Lower leg skin (tissue), 3 donors: ENCODE results near the gene ALX4.

Experiments used
- CTCF ChIP-seq, 3 donors: fragments of 450-650 bp; IDR thresholded peaks; one replicate each; pipeline ENCODE4 v1.5.1; 2016; ENCODE audit warnings: antibody characterized with exemption in 3 of 3, mild to moderate bottlenecking in 3 of 3, moderate library complexity in 2 of 3
- POLR2A ChIP-seq, 2 donors: fragments of 450-650 bp; IDR thresholded peaks; one replicate each; pipeline ENCODE4 v1.6.1; 2016 to 2017; ENCODE audit warnings: antibody characterized with exemption in 2 of 2, mild to moderate bottlenecking in 1 of 2, moderate library complexity in 1 of 2

GRCh38 chr11:44264438-44264749 lies 45.5 kb downstream of the ALX4 start:
- TF ChIP-seq CTCF (IDR thresholded peaks at IDR 0.05) (no peak), POLR2A (IDR thresholded peaks at IDR 0.05) (no peak)
